ENCODE measurements around the gene MBOAT1.

The MBOAT1 gene

DNA sequence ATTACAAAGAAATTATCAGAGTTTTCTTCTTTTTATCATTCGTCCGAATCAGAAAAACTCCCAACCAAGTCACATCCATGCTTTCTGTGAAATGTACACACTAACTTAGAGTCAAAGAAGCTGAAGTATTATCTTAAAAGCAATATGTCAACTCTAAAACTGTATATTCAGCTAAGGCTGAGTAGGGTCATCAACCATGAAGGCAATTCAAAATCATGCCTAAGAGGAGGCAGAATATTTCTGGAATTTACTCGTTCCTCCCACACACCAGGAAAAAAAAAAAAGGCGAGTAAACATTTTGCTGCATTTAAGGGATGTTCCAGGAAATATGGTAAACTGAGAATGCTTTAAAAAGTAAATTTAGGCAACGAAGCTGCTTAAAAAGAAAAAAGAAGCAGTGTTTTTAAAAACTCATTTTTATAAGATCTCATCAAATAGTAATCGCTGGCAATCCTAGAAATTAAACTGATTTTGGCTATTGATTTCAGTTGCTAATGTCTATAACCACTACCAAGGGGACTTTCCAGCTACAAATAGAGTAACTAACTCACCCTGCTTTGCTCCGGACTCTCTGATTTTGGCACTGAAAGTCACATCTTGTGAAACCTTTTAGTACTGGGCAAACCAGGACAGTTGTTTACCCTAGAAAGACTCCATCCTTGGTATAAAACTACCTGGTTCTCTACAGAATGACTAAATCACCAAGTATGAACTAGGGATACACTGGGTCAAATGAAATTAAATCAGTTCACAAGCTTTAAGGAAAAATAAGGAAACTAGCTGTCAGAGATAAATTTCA, 82.8 kb downstream of the MBOAT1 start:
- DNase-seq = no peak

- DNase-seq = no peak
Measured at GRCh38 chr6:20128018-20128417, 84.3 kb downstream of the MBOAT1 start.

GRCh38 chr6:20126789-20127653, 85.2 kb downstream of the MBOAT1 start:
- peak; percentile 26 for DNase-seq

GRCh38 chr6:20126102-20126752, 86.0 kb downstream of the MBOAT1 start:
- DNase-seq = no peak

GRCh38 chr6:20124545-20124944, 87.7 kb downstream of the MBOAT1 start:
- DNase-seq = no peak

GRCh38 chr6:20119485-20119884, 92.8 kb downstream of the MBOAT1 start:
- DNase-seq = no peak

DNA sequence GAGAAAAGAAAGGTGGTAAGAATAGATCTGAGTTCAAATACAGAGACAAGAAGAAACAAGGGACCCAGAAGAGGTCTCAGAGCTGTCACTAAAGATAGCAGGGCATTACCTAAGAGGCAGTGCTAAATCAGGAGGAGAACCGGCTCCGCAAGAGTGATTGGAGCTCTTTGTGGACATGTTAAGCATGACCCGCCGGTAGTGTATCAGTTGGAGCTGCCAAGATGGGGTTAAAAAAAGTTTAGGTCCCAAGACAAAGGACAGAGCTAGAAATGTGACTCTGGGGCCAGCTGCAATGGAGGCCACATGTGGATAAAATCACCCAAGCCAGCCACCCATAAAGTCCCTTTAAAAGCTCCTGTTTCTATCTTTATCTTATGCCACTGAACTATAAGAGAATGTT, 93.4 kb downstream of the MBOAT1 start:
- no peak for DNase-seq

DNA sequence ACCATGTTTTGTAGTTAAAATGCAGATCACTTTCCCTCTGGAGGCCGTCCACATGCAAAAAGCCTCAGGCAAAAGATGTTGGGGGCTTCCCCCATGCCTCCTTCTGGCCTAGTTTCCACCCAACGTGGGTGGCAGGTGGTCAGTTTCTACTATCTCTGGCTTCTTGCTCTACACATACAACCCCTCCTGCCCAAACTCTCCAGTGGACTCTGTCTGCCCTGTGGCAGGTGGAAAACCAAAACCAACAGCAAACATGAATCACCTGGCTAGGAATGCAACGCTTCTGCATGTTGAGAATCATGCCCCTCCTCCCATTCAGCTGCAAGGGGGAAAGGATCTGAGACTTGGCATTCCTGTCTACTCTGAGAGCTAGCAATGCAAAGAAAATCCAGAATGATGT, 94.8 kb downstream of the MBOAT1 start:
- no peak for DNase-seq

- no peak for DNase-seq
Measured at GRCh38 chr6:20116792-20117191, 95.5 kb downstream of the MBOAT1 start.

- no peak for DNase-seq
Measured at GRCh38 chr6:20115246-20115980, 96.9 kb downstream of the MBOAT1 start.

DNA sequence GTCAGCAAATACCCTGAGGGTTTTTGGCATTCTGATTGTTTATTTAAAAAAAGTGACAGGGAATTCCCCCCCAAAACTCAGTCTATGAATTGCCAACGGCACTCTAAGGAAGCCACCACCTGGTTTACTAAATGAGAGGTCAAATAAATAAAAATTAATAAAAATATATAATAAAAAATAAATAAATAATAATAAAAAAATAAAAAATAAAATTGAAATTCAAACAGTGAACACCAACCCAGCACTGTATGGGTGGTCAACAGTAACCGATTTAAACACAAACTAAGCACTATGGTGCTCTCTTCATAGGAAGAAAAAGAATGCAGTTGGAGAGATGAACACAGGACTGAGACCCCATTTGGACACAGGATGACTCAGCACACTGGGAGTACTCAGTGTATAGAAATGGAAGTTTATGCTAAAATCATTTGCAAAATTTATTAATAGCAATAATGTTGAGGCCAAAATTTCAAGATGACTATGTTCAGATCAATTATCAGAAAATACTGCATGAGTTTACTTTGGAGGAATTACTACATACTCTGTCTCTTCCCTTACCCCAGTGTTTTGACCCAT, 98.5 kb downstream of the MBOAT1 start:
- no peak for DNase-seq

DNA sequence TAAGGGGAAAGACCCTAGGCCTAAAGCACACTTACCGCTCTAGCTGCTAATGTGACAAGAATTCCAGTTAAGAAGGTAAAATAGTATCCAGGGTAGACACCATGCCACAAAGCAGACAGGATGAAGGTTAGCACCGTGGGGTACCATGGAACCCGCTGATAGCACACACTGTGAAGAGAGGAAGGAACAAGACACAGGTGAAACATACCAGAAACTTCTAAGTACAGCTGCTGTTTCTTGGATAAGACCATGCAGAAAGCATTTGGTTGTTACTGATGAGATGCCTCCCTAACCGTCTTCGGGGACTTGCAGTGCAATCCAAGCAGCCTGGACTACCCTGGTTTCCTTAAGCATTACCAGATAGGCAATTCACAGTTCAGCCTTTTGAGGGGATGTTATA, 99.4 kb downstream of the MBOAT1 start:
- DNase-seq = no peak

DNA sequence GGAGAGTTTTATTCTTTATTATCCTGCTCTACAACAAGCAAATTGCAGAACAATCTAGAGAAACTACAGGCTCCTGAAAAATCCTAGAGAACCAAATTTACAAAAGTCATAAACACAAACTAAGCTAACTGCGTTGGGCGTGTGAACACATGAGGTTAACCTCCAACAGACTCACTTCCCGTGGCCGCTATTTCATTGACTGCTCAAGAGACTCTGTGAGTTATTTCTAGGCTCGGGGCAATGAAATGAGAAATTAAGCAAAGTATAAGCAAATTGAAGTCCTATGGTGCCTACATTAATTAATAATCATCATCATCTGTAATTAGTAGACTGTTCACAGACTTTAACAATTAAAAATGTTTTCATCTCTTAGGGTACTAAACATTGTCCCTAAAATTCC, 100.0 kb downstream of the MBOAT1 start:
- DNase-seq = no peak

DNA sequence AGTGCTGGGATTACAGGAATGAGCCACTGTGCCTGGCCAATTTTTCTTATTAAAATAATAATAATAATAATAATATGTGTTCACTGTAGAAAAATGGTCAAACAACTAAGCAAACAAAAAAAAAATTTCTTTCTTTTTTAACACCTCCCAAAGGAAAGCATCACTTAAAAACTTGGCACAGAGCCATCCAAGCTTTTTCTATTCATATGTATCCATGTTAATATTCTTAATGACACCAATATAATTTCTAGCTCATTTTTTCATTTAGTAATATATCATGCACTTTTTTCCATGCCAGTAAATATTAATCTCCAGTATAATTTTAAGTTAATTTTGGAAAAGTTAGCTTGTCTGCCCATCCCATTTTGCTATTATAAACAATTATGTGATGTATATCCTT, 101.8 kb downstream of the MBOAT1 start:
- no peak for DNase-seq

DNA sequence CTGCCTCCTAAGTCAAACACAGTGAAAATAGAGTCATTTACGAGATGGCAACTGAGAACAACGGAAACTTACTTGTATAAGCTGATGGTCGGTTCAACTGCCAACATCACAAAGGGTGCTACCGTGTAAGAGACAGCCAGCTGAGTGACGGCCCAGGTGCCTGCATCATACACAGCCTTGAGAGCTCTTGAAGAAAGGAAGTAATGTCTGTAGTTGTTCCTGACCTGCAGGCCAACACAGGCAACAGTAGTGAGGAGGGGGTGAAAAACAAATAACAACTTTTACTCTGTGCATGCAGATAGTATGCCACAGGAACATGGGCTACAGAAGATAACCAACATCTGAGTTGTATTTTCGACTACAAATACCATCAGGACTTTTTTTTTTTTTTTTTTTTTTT, 102.7 kb downstream of the MBOAT1 start:
- no peak for DNase-seq

GRCh38 chr6:20105838-20106237, 106.4 kb downstream of the MBOAT1 start:
- DNase-seq = no peak

DNA sequence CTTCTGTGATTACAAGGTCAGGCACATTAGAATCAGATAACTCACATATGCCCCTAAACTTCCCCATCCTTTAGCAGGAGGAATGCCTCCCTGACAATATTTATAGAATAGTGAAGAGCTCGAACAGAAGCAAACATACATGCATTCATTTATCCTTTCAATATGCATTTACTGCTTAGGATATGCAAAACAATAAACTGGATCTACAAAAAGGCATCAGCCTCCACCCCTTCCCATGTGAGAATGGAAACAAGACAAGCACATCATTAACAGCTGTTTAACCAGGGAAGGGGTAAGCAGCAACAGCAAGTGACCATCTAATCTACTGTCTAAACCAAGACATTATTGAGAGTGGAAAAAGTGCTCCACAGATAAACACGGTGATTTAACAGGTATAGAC, 107.6 kb downstream of the MBOAT1 start:
- DNase-seq = no peak

GRCh38 chr6:20102397-20103073, 109.7 kb downstream of the MBOAT1 start:
- no peak for DNase-seq

DNA sequence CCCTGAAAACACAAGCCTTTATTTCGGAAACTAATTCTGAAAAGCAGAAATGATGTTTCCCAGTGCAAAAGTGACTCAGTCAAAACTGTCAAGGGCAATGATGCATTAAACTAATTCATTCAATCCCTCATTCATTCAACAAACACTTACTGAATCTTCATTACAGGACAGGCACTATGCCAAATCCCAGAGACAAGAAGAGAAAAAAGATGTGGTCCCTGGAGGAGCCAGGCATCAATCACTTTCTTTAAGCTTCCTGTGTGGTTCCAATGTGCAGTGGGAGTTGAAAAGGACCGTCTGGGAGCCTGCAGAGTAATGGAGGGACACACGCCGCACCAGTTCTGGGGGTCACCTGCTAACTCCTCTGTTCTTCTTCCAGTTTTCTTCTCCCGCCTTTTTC, 113.1 kb downstream of the MBOAT1 start:
- no peak for DNase-seq

- no peak for DNase-seq
Measured at GRCh38 chr6:20098267-20098876, 113.9 kb downstream of the MBOAT1 start.

- DNase-seq = no peak
Measured at GRCh38 chr6:20096536-20096935, 115.7 kb downstream of the MBOAT1 start.

DNA sequence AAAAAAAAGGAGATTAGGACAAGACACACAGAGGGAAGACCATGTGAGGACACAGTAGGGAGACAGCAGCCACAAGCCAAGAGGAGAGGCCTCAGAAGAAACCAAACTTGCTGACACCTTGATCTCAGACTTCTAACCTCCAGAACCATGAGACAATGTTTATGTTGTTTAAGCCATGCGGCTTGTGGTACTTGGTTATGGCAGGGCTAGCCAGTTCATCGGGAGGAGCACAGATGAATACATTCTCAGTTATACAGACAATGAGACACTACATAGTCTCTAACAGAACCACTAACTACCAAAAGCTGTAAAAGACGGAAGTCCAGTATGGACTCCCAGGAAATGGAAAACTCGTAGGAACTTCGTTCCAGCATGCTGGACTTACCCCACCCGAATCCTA, 116.8 kb downstream of the MBOAT1 start:
- DNase-seq = no peak
